NCI-H82 treated with DMSO at 0.1 percent for 48 hours (cell line): ENCODE measurements around the gene PDZD7.

ENCODE experiments used
- DNase-seq: peaks from one replicate; lab custom pipeline; 2025; ENCODE audit not compliant: unreplicated experiment; lab: John Stamatoyannopoulos, UW

PDZD7 gene

GRCh38 chr10:100969187-100970075 is 61.5 kb downstream of the PDZD7 start, which contains the start of gene SEMA4G:
SEMA4G (plus strand) TSS chr10:100969504; CDS start chr10:100972913, 3,409 bp downstream.
- no peak for DNase-seq

- DNase-seq, result no peak
Observed at GRCh38 chr10:100968863-100969186, 62.1 kb downstream of the PDZD7 start.

DNA sequence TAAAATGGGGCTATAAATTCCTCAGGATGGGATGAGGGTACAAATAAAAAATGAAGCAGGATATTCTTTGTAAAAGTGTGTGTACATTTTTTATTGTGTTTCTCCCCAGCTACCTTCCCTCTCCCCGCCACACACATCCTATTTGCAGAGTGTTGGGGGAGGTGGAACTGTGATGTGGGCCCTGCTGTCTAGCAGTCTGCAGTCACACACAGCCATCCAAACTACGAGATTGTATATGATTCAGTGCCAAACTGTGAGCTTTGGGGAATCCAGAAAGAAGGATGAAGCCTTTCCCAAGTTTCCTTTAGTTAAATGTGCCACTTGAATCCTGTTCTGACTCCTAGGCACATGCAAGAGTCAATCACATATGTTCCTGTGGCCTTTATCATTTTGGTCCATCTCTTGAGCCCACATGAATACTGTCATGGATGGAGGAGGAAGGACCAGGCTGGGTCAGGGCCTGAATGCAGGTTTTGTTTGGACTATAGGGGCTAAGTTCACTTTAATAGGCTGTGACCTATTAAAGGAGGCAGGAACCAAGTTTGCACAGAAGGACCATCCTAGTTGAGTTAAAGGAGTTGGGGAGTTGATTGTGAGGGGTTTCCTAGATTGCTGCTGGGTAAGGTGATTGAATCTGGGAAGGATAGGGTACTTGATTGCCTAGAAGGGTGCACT is 62.7 kb downstream of the PDZD7 start:
- no peak for DNase-seq

GRCh38 chr10:100967332-100967731 is 63.6 kb downstream of the PDZD7 start:
- no peak for DNase-seq

DNA sequence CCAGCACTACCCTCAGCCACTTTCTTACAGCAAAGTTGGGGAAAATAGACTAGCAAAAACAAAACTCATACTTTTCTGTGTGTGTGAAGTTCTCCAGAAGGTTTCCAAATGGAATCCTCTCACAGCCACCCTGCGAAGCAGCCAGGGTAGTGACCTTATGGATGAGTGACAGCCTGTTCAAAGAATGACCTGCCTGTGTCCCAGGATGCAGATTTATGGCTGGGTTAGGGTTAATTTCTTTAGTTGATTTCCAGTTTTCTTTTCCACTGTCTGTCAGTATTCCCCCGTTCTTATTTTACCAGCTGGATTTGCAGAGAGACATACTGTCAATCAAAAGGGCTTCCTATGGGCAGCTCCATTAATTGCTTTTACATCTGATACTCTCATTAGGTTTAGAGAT is 64.0 kb downstream of the PDZD7 start:
- no peak for DNase-seq

DNA sequence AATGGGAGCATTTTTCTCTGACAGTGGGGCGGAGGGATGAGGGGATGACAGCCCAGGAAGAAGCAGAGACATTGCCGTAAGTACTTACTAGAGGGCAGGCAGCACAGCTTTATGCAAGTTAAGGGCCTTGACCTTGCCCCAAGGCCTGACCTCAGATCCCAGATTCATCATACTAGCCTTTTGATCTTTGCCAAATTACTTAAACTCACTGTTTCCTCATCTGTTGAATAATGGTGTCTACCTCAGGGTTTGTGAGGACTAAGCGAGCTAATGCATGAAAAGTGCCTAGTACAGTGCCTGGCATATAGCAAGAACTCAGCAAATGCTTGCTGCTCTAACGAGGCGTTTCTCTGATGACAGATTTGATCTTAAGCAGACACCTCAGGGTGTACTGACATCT is 65.1 kb downstream of the PDZD7 start:
- DNase-seq, result no peak

GRCh38 chr10:100963826-100964225 is 67.1 kb downstream of the PDZD7 start:
- no peak for DNase-seq

DNA sequence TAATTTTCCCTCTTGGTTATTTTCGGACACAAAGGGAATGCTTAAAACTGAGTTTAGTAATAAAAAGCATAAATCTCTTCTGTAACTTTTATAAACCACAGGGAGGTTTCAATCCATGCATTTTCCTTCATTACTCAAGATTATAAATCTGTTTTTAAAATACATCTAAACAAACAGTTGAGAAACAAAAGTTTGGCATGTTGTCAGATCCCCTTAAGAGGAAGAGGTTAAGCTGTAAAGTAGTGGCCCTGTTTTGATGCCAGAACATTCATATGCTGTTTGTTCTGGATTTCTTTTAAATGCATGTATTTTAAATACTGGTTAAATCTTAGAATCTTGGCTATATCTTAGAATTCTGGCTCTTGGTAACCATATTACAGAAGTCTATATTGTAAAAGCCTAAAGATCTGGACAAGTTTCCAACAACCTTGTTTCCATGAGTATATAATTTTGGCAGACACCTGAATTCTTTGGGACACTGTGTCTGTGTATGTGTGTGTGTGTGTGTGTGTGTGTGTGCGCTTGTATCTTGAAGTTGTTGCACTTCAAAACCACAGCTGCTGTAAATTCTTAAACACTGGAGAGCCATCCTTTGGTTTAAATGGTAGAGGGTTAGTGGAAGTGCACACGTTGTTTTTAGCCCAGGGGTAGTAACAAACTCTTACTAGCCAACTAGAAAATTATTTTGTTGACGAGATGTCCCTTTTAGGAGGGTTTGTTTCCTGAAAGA is 68.4 kb downstream of the PDZD7 start:
- no peak for DNase-seq

DNA sequence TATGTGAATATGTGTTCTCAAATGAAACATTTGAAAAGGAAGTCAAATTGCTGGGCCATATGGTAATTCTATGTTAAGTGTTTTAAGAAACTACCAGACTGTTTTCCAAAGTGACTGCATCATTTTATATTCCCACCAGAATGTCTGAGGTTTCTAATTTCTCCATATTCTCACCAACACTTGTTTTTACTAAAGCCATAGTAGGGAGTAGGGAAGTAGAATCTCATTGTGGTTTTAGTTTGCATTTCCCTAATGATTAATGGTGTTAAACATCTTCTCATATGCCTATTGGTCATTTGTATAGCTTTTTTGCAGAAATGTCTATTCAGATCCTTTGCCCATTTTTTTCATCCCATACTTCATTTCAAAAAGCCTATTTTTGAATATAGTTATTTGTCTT is 70.7 kb downstream of the PDZD7 start:
- no peak for DNase-seq
